ENCODE measurements around the gene ASAP2.

Gene ASAP2

DNA sequence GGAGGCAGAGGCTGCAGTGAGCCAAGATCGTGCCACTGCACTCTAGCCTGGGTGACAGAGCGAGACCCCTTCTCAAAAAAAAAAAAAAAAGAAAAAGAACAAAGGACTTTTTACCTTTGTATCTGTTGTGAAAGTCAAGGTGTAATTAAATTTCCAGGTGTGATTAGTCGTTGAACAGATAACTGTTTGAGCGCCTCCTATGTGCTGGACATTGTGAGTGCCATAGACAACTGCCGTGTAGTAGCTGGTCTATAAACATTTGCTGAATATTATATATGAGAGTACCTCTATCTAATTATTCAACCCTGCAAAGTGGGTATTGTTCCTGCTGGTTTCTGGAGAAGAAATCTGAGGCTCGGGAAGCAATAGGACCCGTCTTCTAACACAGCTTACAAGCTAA lies 71.8 kb downstream of the ASAP2 start:
- Histone ChIP-seq H3K18ac (ENCODE audit: low read length) (no peak overlapping the region), H3K9ac (ENCODE audit: low read depth, low read length, poor library complexity) (no peak overlapping the region), H4K8ac (ENCODE audit: low read depth, low read length) (no peak overlapping the region), H2BK5ac (ENCODE audit: low read length) (no peak overlapping the region), H3K9me3 (replicated peaks in 1 of 2; ENCODE audit: control insufficient read depth in 2 of 2, insufficient read depth in 1 of 2, low read depth in 1 of 2, low read length in 2 of 2) (no peaks in the 10 kb centered on the region), H3K27me3 (ENCODE audit: control insufficient read depth in 3 of 3, insufficient read depth in 3 of 3, low read depth in 1 of 3, low read length in 3 of 3) (no peaks in the 10 kb centered on the region), H2BK15ac (ENCODE audit: low read length) (no peak overlapping the region), H3K4me2 (ENCODE audit: insufficient read depth, low read length, poor library complexity, severe bottlenecking) (no peak overlapping the region), H3K27ac (replicated peaks; ENCODE audit: low read length) (no peak overlapping the region), H2BK12ac (ENCODE audit: low read length) (no peak overlapping the region), H3K79me1 (ENCODE audit: low read depth, low read length) (peaks cover 6% of the 10 kb centered on the region), H2AK5ac (ENCODE audit: low read depth, low read length) (no peak overlapping the region), H3K4me3 (ENCODE audit: low read length in 2 of 2) (no peak overlapping the region), H2AFZ (ENCODE audit: low read length) (no peak overlapping the region), H4K91ac (ENCODE audit: low read depth, low read length, poor library complexity) (no peak overlapping the region), H2BK120ac (ENCODE audit: low read depth, low read length) (no peak overlapping the region), H3K23ac (ENCODE audit: low read depth, low read length, poor library complexity) (no peak overlapping the region), H3K14ac (ENCODE audit: low read length) (no peak overlapping the region), H3K4me1 (ENCODE audit: control insufficient read depth in 2 of 2, insufficient read depth in 1 of 2, low read depth in 1 of 2, low read length in 2 of 2) (peaks cover 2 to 4% of the 10 kb centered on the region in 2 donors), H3K36me3 (replicated peaks in 1 of 2; ENCODE audit: control insufficient read depth in 2 of 2, insufficient read depth in 2 of 2, low read length in 2 of 2) (peaks cover 5 to 40% of the 10 kb centered on the region in 2 donors), H3K4ac (ENCODE audit: low read length) (no peak overlapping the region)
- DNase-seq (ENCODE audit: low spot score) = no peak
- WGBS, 2 donors (ENCODE audit: extremely low coverage in 2 of 2, insufficient read length in 2 of 2, insufficient replicate concordance in 1 of 2) = no CpG with 5 or more reads among the region's 7 CpGs

DNA sequence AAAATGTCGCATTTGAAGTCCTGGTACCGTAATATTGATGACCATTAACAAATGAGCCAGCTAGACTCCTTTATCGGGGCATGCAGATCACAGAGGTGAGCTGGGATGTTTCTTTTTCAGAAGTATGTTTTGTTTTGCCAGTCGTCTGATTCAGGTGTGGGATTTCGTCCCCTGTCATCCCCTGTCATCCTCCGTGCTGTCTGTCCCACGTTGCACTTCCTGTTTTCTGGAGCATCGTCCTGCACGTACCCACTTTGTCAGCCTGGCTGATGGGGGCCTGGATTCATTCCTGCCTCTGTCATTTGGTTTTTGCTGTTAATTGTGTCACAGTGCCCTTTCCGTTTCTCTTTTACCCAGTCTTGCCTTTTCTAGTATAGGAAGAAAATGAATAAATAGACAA lies 72.8 kb downstream of the ASAP2 start:
- no peak overlapping the region for H2BK120ac ChIP-seq (ENCODE audit: low read depth, low read length)
- no peak overlapping the region for H3K4ac ChIP-seq (ENCODE audit: low read length)
- H3K14ac ChIP-seq (ENCODE audit: low read length) = no peak overlapping the region
- H3K36me3 ChIP-seq (replicated peaks in 1 of 2; ENCODE audit: control insufficient read depth in 2 of 2, insufficient read depth in 2 of 2, low read length in 2 of 2) = peaks cover 5 to 49% of the 10 kb centered on the region in 2 donors
- no peak overlapping the region for H3K4me3 ChIP-seq (ENCODE audit: low read length in 2 of 2)
- no peak overlapping the region for H2BK12ac ChIP-seq (ENCODE audit: low read length)
- H3K4me2 ChIP-seq (ENCODE audit: insufficient read depth, low read length, poor library complexity, severe bottlenecking) = no peak overlapping the region
- no peak overlapping the region for H3K9ac ChIP-seq (ENCODE audit: low read depth, low read length, poor library complexity)
- H3K9me3 ChIP-seq (replicated peaks in 1 of 2; ENCODE audit: control insufficient read depth in 2 of 2, insufficient read depth in 1 of 2, low read depth in 1 of 2, low read length in 2 of 2) = no peaks in the 10 kb centered on the region
- H3K27ac ChIP-seq (replicated peaks; ENCODE audit: low read length) = no peak overlapping the region
- H2AFZ ChIP-seq (ENCODE audit: low read length) = no peak overlapping the region
- no peak overlapping the region for H2AK5ac ChIP-seq (ENCODE audit: low read depth, low read length)
- H3K27me3 ChIP-seq (ENCODE audit: control insufficient read depth in 3 of 3, insufficient read depth in 3 of 3, low read depth in 1 of 3, low read length in 3 of 3) = no peaks in the 10 kb centered on the region
- H4K91ac ChIP-seq (ENCODE audit: low read depth, low read length, poor library complexity) = no peak overlapping the region
- H3K18ac ChIP-seq (ENCODE audit: low read length) = no peak overlapping the region
- WGBS, 2 donors (ENCODE audit: extremely low coverage in 2 of 2, insufficient read length in 2 of 2, insufficient replicate concordance in 1 of 2) = no CpG with 5 or more reads among the region's 10 CpGs
- no peak overlapping the region for H4K8ac ChIP-seq (ENCODE audit: low read depth, low read length)
- no peak overlapping the region for H2BK5ac ChIP-seq (ENCODE audit: low read length)
- peaks cover 7% of the 10 kb centered on the region for H3K79me1 ChIP-seq (ENCODE audit: low read depth, low read length)
- H3K23ac ChIP-seq (ENCODE audit: low read depth, low read length, poor library complexity) = no peak overlapping the region
- H2BK15ac ChIP-seq (ENCODE audit: low read length) = no peak overlapping the region
- no peak for DNase-seq (ENCODE audit: low spot score)
- H3K4me1 ChIP-seq (ENCODE audit: control insufficient read depth in 2 of 2, insufficient read depth in 1 of 2, low read depth in 1 of 2, low read length in 2 of 2) = peaks cover 2 to 4% of the 10 kb centered on the region in 2 donors

GRCh38 chr2:9280224-9280623 lies 73.6 kb downstream of the ASAP2 start:
- no peak overlapping the region for H3K4me2 ChIP-seq (ENCODE audit: insufficient read depth, low read length, poor library complexity, severe bottlenecking)
- H2AFZ ChIP-seq (ENCODE audit: low read length) = no peak overlapping the region
- H2BK12ac ChIP-seq (ENCODE audit: low read length) = no peak overlapping the region
- no peak overlapping the region for H3K9ac ChIP-seq (ENCODE audit: low read depth, low read length, poor library complexity)
- WGBS, 2 donors (ENCODE audit: extremely low coverage in 2 of 2, insufficient read length in 2 of 2, insufficient replicate concordance in 1 of 2) = no CpG with 5 or more reads among the region's 8 CpGs
- no peak overlapping the region for H3K4me3 ChIP-seq (ENCODE audit: low read length in 2 of 2)
- H3K14ac ChIP-seq (ENCODE audit: low read length) = no peak overlapping the region
- no peak overlapping the region for H4K8ac ChIP-seq (ENCODE audit: low read depth, low read length)
- no peak overlapping the region for H3K27ac ChIP-seq (replicated peaks; ENCODE audit: low read length)
- no peak overlapping the region for H3K18ac ChIP-seq (ENCODE audit: low read length)
- H3K4ac ChIP-seq (ENCODE audit: low read length) = no peak overlapping the region
- H2BK120ac ChIP-seq (ENCODE audit: low read depth, low read length) = no peak overlapping the region
- DNase-seq (ENCODE audit: low spot score) = no peak
- H3K4me1 ChIP-seq (ENCODE audit: control insufficient read depth in 2 of 2, insufficient read depth in 1 of 2, low read depth in 1 of 2, low read length in 2 of 2) = peaks cover under 1 to 3% of the 10 kb centered on the region in 2 donors
- H3K23ac ChIP-seq (ENCODE audit: low read depth, low read length, poor library complexity) = no peak overlapping the region
- H3K36me3 ChIP-seq (replicated peaks in 1 of 2; ENCODE audit: control insufficient read depth in 2 of 2, insufficient read depth in 2 of 2, low read length in 2 of 2) = peaks cover 5 to 57% of the 10 kb centered on the region in 2 donors
- H3K9me3 ChIP-seq (replicated peaks in 1 of 2; ENCODE audit: control insufficient read depth in 2 of 2, insufficient read depth in 1 of 2, low read depth in 1 of 2, low read length in 2 of 2) = no peaks in the 10 kb centered on the region
- no peaks in the 10 kb centered on the region for H3K27me3 ChIP-seq (ENCODE audit: control insufficient read depth in 3 of 3, insufficient read depth in 3 of 3, low read depth in 1 of 3, low read length in 3 of 3)
- H2BK15ac ChIP-seq (ENCODE audit: low read length) = no peak overlapping the region
- peaks cover 8% of the 10 kb centered on the region for H3K79me1 ChIP-seq (ENCODE audit: low read depth, low read length)
- H2AK5ac ChIP-seq (ENCODE audit: low read depth, low read length) = no peak overlapping the region
- H4K91ac ChIP-seq (ENCODE audit: low read depth, low read length, poor library complexity) = no peak overlapping the region
- no peak overlapping the region for H2BK5ac ChIP-seq (ENCODE audit: low read length)

- no peak overlapping the region for H3K23ac ChIP-seq (ENCODE audit: low read depth, low read length, poor library complexity)
- H2AFZ ChIP-seq (ENCODE audit: low read length) = no peak overlapping the region
Observed at GRCh38 chr2:9281145-9281544, 74.5 kb downstream of the ASAP2 start.

More at GRCh38 chr2:9281145-9281544, 74.5 kb downstream of the ASAP2 start:
- no peak overlapping the region for H3K18ac ChIP-seq (ENCODE audit: low read length)
- H2BK5ac ChIP-seq (ENCODE audit: low read length) = no peak overlapping the region
- WGBS, 2 donors (ENCODE audit: extremely low coverage in 2 of 2, insufficient read length in 2 of 2, insufficient replicate concordance in 1 of 2) = no CpG with 5 or more reads among the region's 7 CpGs
- peaks cover 4% of the 10 kb centered on the region for H3K79me1 ChIP-seq (ENCODE audit: low read depth, low read length)
- H3K27me3 ChIP-seq (ENCODE audit: control insufficient read depth in 3 of 3, insufficient read depth in 3 of 3, low read depth in 1 of 3, low read length in 3 of 3) = no peaks in the 10 kb centered on the region
- H2BK120ac ChIP-seq (ENCODE audit: low read depth, low read length) = no peak overlapping the region
- no peak overlapping the region for H3K4ac ChIP-seq (ENCODE audit: low read length)
- H3K27ac ChIP-seq (replicated peaks; ENCODE audit: low read length) = no peak overlapping the region
- no peak overlapping the region for H3K4me3 ChIP-seq (ENCODE audit: low read length in 2 of 2)
- no peak for DNase-seq (ENCODE audit: low spot score)
- no peak overlapping the region for H3K4me2 ChIP-seq (ENCODE audit: insufficient read depth, low read length, poor library complexity, severe bottlenecking)
- H2BK12ac ChIP-seq (ENCODE audit: low read length) = no peak overlapping the region
- H2AK5ac ChIP-seq (ENCODE audit: low read depth, low read length) = no peak overlapping the region
- H2BK15ac ChIP-seq (ENCODE audit: low read length) = no peak overlapping the region
- H4K8ac ChIP-seq (ENCODE audit: low read depth, low read length) = no peak overlapping the region
- H3K4me1 ChIP-seq (ENCODE audit: control insufficient read depth in 2 of 2, insufficient read depth in 1 of 2, low read depth in 1 of 2, low read length in 2 of 2) = no peaks in the 10 kb centered on the region
- H3K9ac ChIP-seq (ENCODE audit: low read depth, low read length, poor library complexity) = no peak overlapping the region
- no peak overlapping the region for H3K14ac ChIP-seq (ENCODE audit: low read length)
- no peaks in the 10 kb centered on the region for H3K9me3 ChIP-seq (replicated peaks in 1 of 2; ENCODE audit: control insufficient read depth in 2 of 2, insufficient read depth in 1 of 2, low read depth in 1 of 2, low read length in 2 of 2)
- peaks cover 5 to 64% of the 10 kb centered on the region in 2 donors for H3K36me3 ChIP-seq (replicated peaks in 1 of 2; ENCODE audit: control insufficient read depth in 2 of 2, insufficient read depth in 2 of 2, low read length in 2 of 2)
- H4K91ac ChIP-seq (ENCODE audit: low read depth, low read length, poor library complexity) = no peak overlapping the region
